Activated CD4-positive, alpha-beta T cell treated with anti-CD3 and anti-CD28 coated beads, Interleukin-2, amount 10 ng/mL, durations not matched to agents 7 days and 5 days (primary cell): ENCODE results near the gene NISCH. TPM values are rescaled to one million over a fixed set of nuclear protein-coding genes. Genes with fewer than 3 reads are reported as not detected.
A peak's percentile ranks its signal among the peaks of the same experiment; 100 is the strongest.

Experiments
- CTCF ChIA-PET: fragments of 350-600 bp; sonication (Branson Sonifier 250); formaldehyde crosslinking; loops from one replicate; lab custom pipeline; 2021; ENCODE audit warnings: antibody characterized with exemption; lab: Charles Lee
- POLR2A ChIA-PET: fragments of 350-600 bp; sonication (Branson Sonifier 250); formaldehyde crosslinking; loops from one replicate; lab custom pipeline; 2021; ENCODE audit warnings: antibody characterized with exemption; lab: Charles Lee
- DNase-seq: peaks from one replicate; pipeline ENCODE4 v3.0.0-alpha.2; 2020
- H3K27ac Mint-ChIP-seq: one replicate; pipeline ENCODE4 v1.8.0; 2021; ENCODE audit warnings: mild to moderate bottlenecking, moderate library complexity, mixed read lengths
- H3K27me3 Mint-ChIP-seq: one replicate; pipeline ENCODE4 v1.8.0; 2021; ENCODE audit warnings: mixed read lengths
- H3K36me3 Mint-ChIP-seq: one replicate; pipeline ENCODE4 v1.8.0; 2021; ENCODE audit warnings: low read depth, mixed read lengths
- H3K4me1 Mint-ChIP-seq: one replicate; pipeline ENCODE4 v1.8.0; 2021; ENCODE audit warnings: mixed read lengths
- H3K4me3 Mint-ChIP-seq: one replicate; pipeline ENCODE4 v1.8.0; 2021; ENCODE audit warnings: mild to moderate bottlenecking, moderate library complexity, mixed read lengths
- H3K9me3 Mint-ChIP-seq: one replicate; pipeline ENCODE4 v1.8.0; 2021; ENCODE audit warnings: mixed read lengths
- total RNA-seq, 2 experiments: library from RNA; stranded (reverse); gene quantifications; one replicate each; pipeline ENCODE4 v1.2.3, GENCODE V29; 2021

The NISCH gene
- total RNA-seq, 2 experiments from 2014 or later = 94.5 TPM

DNA sequence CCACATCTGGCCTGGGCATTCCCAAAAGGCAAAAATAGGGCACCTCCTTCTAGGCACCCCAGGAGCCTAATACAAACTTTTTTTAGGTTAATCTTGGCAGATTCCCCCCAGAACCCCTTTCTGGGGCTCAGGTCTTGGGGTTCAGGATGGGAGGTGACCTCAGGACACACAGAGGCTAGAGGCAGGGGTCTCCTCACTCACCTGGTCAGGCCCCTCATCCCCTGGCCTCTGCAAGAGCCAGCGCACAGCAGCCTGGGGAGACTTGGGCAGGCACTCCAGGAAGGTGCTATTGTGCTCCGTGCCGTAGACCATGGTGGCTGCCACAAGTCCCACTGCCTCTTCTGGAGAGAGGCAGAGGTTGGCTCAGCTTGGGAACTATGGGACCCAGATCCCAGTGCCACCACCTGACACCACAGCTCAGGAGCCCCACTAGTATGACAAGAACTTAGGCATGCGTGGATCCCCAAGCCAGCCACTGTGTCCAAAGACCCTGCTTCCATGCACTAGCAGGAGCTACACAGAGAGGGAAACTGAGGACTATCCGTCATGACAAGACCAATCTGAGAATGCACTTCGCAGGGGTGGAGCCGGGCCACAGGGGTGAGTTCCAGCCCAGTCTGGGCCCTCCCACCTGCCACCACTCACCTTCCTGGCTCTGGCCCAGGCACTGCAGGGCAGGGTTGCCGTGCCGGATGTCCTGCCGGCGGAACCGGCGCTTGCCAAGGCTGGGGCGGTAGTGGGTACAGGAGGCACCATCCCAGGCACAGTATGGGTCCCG is 17.9 kb upstream of the NISCH start:
- Mint-ChIP-seq H3K27me3 (no peaks in the 10 kb centered on the region), H3K27ac (no peak overlapping the region), H3K4me3 (no peak overlapping the region), H3K4me1 (no peaks in the 10 kb centered on the region), H3K36me3 (no peaks in the 10 kb centered on the region), H3K9me3 (no peaks in the 10 kb centered on the region)
- ChIA-PET CTCF (interaction anchor here (0.9 to 1.5 kb wide), 2 partner anchors 10 to 25 kb away, joined by 3 to 5 read pairs; no protein-coding TSS in a partner anchor), POLR2A (no interaction called here)
- no peak for DNase-seq

DNA sequence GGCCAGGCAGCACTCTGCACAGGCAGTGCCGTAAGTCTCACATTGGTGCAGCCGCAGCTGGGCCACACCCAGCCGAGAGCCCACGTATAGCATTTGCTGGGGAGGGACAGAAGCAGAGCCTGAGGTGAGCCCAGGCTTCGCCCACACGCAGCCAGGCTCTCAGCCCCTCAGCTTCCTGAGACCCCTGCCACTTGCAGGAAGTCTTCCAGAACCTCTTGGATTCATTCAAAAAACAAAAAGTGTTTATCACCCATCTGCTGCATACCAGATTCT is 17.4 kb upstream of the NISCH start:
- Mint-ChIP-seq H3K9me3 (no peaks in the 10 kb centered on the region), H3K27ac (no peak overlapping the region), H3K4me3 (no peak overlapping the region), H3K27me3 (no peaks in the 10 kb centered on the region), H3K36me3 (no peaks in the 10 kb centered on the region), H3K4me1 (no peaks in the 10 kb centered on the region)
- POLR2A ChIA-PET = no interaction called here
- CTCF ChIA-PET = interaction anchor here (0.9 to 1.5 kb wide), 2 partner anchors 11 to 26 kb away, joined by 3 to 5 read pairs; no protein-coding TSS in a partner anchor
- DNase-seq = no peak

DNA sequence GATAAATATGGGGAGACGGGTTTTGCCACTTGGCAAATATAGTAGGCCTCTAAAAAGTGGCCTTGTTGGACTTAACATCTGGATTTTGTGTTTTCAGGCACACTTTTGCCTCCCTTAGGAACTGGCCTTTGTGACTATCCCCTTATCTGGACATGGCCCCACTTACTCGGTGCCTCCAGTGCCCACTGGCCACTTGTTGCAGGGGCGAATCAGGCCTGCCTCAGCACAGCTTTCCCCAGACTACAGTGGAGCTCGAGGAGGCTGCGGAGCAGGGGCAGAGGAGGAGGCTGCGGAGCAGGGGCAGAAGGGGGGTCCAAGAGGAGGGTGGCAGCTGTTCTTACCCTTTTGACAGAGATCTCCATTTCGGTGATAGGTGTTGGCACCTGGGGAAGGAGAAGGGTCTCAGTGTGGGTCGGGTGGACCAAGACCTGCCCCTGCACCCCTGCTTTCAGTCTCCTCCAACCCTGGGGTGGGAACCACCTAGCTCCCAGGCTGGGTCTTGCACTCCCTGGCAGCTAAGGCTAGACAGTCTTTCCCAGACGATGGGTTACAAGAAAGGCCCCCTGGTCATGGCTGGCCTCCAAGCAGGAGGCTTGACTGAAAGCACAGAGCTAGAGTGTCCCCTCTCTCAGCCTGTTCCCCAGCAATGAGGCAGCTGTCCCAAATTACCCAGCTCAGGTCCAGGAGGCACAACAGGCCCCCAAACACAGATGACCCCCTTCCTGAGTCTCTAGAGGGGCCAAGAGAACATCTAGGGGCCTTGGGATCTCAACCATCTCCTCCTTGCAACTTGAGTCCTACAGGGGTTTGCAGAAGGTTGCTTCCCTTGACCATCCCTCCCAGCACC is 16.6 kb upstream of the NISCH start:
- CTCF ChIA-PET = interaction anchor here (0.7 to 1.5 kb wide), 7 partner anchors 10 to 220 kb away, joined by 3 to 5 read pairs (median 4); partner anchors contain the start of gene TNNC1
- H3K36me3 Mint-ChIP-seq = no peaks in the 10 kb centered on the region

DNA sequence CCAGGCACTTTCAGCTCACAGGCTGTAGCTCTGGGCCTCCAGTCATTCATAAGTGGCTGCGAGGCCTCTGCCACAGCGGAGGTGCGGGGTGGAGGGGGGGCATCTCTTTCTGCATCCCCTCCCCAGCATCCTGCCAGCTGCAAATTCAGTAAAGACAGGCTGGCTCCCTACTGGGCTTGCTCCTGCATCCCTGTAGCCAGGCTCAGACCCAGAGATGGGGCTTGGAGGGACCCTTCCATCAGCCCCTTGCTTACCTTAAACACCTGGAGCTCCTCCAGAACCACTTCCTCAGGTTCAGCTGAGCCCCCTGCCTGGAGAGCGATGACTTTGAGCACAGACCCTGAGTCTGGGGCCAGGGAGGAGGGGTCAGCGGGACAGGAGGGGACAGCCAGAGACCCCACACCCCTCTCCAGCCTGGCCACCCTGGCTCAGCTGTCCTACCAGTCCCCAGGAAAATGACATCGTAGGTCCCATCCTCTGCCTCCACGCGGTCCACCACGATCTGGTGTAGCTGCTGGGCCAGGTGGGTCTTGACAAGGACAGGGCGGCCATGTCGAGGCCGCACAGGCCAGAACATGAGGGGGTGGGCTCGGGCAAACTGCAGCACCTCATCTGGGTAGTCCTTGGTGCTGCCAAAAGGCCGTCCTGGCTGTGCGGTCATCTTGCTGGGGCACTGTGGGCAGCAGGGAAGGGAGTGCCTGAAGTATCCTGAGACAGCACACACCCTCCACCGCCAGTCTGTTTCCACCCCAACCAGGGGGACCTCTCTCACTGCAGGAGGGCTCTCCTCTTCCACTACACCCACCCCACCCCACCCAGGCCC is 15.8 kb upstream of the NISCH start:
- CTCF ChIA-PET = interaction anchor here (0.7 to 1.5 kb wide), 5 partner anchors 9 to 221 kb away, joined by 3 to 5 read pairs (median 4); partner anchors contain the start of gene TNNC1
- H3K27me3 Mint-ChIP-seq = no peaks in the 10 kb centered on the region
- POLR2A ChIA-PET = no interaction called here
- no peak for DNase-seq
- H3K27ac Mint-ChIP-seq = no peak overlapping the region
- H3K4me3 Mint-ChIP-seq = no peak overlapping the region
- no peaks in the 10 kb centered on the region for H3K36me3 Mint-ChIP-seq
- peaks cover 4% of the 10 kb centered on the region for H3K4me1 Mint-ChIP-seq
- no peaks in the 10 kb centered on the region for H3K9me3 Mint-ChIP-seq

More for the DNA sequence above, 16.6 kb upstream of the NISCH start:
- H3K4me3 Mint-ChIP-seq = no peak overlapping the region
- POLR2A ChIA-PET = no interaction called here
- no peaks in the 10 kb centered on the region for H3K27me3 Mint-ChIP-seq
- no peaks in the 10 kb centered on the region for H3K4me1 Mint-ChIP-seq
- H3K9me3 Mint-ChIP-seq = no peaks in the 10 kb centered on the region
- DNase-seq = no peak
- no peak overlapping the region for H3K27ac Mint-ChIP-seq

DNA sequence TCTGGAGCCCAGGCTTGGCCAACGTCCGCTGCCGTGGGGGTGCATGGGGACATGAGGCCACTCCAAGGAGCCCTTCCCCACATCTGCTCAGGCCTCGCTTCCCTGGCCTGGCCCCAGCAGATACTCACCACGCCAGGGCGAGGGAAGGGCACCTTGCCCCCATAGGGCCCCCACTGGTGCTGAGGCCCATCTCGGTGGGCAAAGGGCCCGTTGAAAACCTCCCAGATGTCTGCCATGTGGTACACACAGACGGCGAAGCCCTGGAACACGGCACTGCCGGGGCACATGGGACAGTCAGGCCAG is 15.2 kb upstream of the NISCH start:
- no peaks in the 10 kb centered on the region for H3K27me3 Mint-ChIP-seq
- no peak overlapping the region for H3K4me3 Mint-ChIP-seq
- no peaks in the 10 kb centered on the region for H3K36me3 Mint-ChIP-seq
- POLR2A ChIA-PET = no interaction called here
- H3K4me1 Mint-ChIP-seq = peaks cover 6% of the 10 kb centered on the region
- no peaks in the 10 kb centered on the region for H3K9me3 Mint-ChIP-seq
- CTCF ChIA-PET = no interaction called here
- no peak overlapping the region for H3K27ac Mint-ChIP-seq
- no peak for DNase-seq

DNA sequence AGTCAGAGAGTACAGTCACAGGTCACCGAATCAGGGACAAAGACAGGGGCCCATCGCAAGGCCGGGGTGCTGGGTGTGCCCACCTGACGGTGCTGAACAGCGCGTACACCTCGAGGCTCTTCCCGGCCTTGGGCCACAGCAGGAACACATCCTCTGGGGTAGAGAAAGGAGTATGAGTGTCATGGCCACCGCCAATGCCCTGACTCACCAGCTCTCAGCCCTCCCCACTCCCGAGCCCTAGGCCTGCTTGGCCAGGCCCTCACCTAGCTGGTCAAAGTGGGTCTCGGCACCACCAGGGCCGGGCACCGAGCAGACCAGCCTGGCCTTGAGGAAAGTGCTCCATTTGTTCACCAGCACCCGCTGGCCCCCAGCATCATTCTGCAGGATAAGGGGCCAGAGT is 14.7 kb upstream of the NISCH start:
- Mint-ChIP-seq H3K9me3 (no peaks in the 10 kb centered on the region), H3K4me1 (peaks cover 6% of the 10 kb centered on the region), H3K4me3 (no peak overlapping the region), H3K27me3 (no peaks in the 10 kb centered on the region), H3K27ac (no peak overlapping the region), H3K36me3 (no peaks in the 10 kb centered on the region)
- ChIA-PET CTCF (interaction anchor here (1.3 kb wide), 1 partner anchor 28 kb away, joined by 3 read pairs; no protein-coding TSS in a partner anchor), POLR2A (no interaction called here)
- DNase-seq = no peak

DNA sequence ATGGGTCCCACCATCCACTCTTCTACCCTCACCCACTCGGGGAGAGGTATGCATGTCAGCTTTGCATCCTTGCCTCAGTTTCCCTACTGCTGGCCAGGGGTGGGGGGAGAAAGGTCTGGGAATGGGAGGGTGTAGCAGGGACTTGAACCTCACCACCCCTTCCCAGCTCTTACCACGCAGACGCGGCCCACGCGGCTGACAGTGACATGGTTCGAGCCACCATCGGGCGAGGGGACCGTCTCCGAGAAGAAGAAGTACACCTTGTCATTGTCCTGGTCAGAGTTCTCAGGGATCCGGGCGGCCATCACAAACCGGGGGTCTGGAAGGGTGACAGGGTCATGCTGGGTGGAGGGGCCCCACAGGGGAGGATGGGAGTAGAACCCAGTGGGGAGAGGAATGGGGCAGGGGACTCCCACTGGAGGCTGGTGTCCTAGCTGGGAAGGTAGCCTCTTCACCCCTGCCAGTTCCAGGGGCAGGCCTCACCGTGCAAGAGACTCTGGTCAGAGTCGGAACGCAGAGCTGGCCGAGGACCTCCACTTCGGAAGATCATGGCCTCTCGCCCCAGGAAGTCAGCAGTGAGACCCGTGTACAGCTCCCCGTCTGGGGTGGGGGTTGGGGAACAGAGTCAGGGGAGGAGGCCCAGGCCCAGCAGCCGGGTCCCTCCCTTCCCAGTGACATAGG is 14.2 kb upstream of the NISCH start:
- POLR2A ChIA-PET = no interaction called here
- H3K27me3 Mint-ChIP-seq = no peaks in the 10 kb centered on the region
- peaks cover 6% of the 10 kb centered on the region for H3K4me1 Mint-ChIP-seq

DNA sequence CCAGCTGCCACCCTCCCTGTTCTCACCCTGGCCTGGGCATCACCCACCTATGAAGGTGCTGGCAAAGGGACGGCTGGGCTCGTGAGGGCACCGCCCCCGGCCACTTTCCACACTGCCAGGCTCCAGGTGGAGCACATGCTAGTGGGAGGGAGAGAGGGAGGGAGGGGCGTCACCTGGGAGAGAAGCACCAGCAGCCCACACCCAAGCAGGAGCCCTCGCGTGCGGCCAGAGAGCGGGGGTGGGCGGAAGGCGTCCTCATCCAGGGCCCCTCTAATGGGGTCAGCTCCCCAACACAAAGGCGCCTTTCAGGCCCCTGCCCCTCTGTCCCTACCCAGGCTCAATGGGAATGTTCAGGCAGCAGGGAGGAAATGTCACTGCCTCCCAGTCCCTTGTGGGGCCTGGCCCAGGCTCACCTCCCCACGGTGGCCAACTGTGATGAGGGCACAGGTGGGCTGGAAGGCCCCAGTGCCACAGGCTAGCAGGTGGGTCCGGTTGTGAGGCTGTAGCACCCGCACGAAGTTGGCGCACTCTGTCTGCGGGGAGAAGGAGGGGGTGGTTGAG is 13.6 kb upstream of the NISCH start:
- H3K27ac Mint-ChIP-seq = no peak overlapping the region
- no peaks in the 10 kb centered on the region for H3K36me3 Mint-ChIP-seq
- H3K4me3 Mint-ChIP-seq = no peak overlapping the region
- H3K27me3 Mint-ChIP-seq = no peaks in the 10 kb centered on the region
- no peaks in the 10 kb centered on the region for H3K9me3 Mint-ChIP-seq
- peaks cover 7% of the 10 kb centered on the region for H3K4me1 Mint-ChIP-seq
- ChIA-PET POLR2A (no interaction called here), CTCF (interaction anchor here (1.3 kb wide), 1 partner anchor 29 kb away, joined by 3 read pairs; no protein-coding TSS in a partner anchor)
- no peak for DNase-seq

More for the DNA sequence above, 14.2 kb upstream of the NISCH start:
- Mint-ChIP-seq H3K9me3 (no peaks in the 10 kb centered on the region), H3K27ac (no peak overlapping the region), H3K36me3 (no peaks in the 10 kb centered on the region), H3K4me3 (no peak overlapping the region)
- DNase-seq = no peak
- CTCF ChIA-PET = interaction anchor here (0.6 to 1.3 kb wide), 2 partner anchors 29 to 788 kb away, joined by 3 read pairs; no protein-coding TSS in a partner anchor

DNA sequence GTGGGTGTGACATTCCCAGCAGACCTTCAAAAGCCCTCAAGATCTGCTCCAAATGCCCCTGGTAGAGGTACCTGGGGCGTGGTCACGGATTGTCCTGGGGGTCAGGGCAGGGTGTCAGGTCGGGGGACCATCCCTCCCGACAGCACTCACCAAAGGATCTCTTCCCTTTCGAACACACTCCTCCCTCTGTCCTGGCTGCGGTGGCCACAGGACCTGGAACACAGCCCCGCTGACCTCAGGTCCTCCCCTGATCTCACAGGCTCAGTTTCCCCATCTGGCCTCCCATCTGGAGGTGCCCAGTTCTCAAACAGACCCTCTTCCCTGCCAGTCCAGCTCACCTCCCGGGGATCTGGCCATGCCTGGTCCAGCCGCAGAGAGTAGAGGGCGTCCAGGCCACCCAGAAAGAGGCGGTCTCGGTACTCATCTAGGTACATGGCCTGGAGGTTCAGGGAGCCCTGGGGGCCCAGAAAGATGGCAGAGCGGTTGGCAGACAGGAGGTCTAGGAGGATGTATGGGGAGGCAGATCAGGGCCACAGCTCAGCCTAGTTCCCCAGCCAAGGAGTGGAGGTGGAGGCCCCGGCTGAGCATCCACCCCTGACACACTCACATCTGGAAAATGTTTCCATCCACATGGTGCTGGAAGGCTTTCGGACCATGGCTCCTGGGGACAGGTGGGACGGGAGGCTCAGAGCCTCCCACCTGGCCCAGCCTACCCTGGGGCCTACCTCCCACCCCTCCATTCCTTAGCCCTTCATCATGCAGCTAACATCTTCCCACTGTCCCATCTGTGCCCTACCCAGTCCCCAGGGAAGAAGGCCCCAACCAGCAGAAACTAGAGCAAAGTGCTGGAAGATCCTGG is 12.8 kb upstream of the NISCH start:
- no peak for DNase-seq
- POLR2A ChIA-PET = no interaction called here
- H3K4me1 Mint-ChIP-seq = peaks cover 11% of the 10 kb centered on the region
- CTCF ChIA-PET = interaction anchor here (0.5 to 1.8 kb wide), 4 partner anchors 14 to 103 kb away, joined by 3 to 6 read pairs (median 4); no protein-coding TSS in a partner anchor
- H3K27me3 Mint-ChIP-seq = no peaks in the 10 kb centered on the region
- H3K4me3 Mint-ChIP-seq = no peak overlapping the region
- no peaks in the 10 kb centered on the region for H3K9me3 Mint-ChIP-seq
- no peak overlapping the region for H3K27ac Mint-ChIP-seq
- no peaks in the 10 kb centered on the region for H3K36me3 Mint-ChIP-seq

DNA sequence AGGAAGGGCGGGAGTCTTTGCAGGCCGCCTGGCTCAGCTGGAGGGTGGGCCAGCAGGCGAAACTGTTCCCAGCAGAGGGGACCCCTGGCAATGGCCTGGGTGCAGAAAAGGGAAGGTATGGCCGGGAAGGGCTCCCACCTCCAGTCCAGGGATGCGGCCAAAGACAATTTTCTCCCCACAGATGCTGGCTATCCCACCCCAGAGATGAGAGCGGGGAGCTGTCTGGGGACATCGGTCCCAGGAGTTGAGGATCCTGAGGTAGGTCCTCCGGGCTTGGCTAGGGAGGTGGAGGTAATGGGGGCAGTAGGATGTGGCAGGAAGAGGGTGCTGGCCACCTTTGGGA is 12.2 kb upstream of the NISCH start:
- Mint-ChIP-seq H3K4me3 (no peak overlapping the region), H3K4me1 (peaks cover 11% of the 10 kb centered on the region), H3K36me3 (no peaks in the 10 kb centered on the region), H3K27me3 (no peaks in the 10 kb centered on the region), H3K9me3 (no peaks in the 10 kb centered on the region), H3K27ac (peak overlapping the region; percentile 41)
- ChIA-PET POLR2A (no interaction called here), CTCF (interaction anchor here (0.5 to 1.8 kb wide), 6 partner anchors 14 to 182 kb away, joined by 3 to 6 read pairs (median 3); no protein-coding TSS in a partner anchor)
- DNase-seq = no peak
